Measurements from ENCODE around the gene LITAFD. TPM values are rescaled to one million over a fixed set of nuclear protein-coding genes. Genes with fewer than 3 reads are reported as not detected.

The LITAFD gene
- total and polyA plus RNA-seq, 4 experiments from 2014 or later = not detected

DNA sequence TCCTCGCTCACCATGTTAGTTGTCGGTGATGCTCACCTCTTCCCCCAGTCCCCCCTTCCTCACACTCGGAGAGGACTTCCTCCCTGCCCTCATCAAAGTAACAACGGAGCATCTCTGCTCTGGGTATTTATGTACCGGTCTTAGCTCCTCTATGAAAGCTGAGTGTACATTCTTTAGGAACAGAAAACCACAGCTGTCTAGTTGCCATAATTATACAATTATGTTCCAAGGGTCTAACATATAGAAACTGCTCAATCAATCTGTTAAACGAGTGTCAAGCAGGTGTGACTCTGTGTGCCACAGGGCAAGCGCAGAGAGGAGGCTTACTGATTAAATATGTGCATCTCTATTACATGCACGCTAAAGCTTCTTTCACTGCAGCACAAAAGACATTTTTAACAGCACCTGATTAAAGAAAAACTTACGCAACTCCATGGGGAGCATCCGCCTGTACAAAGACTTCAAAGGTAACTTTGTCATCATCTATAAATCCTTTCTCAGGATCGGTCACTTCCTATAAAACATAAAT is 37.8 kb downstream of the LITAFD start:
- no peaks in the 10 kb centered on the region for H3K9me3 ChIP-seq (ENCODE audit: control insufficient read depth in 1 of 2, low read length in 2 of 2)
- intact Hi-C loops (cut with micrococcal nuclease) = loop anchor here (5.0 kb wide), 1 partner anchor 42 kb away; the partner anchor contains the start of gene USP7
- Mint-ChIP-seq H3K4me1 (peaks cover 32 to 66% (median 50%) of the 10 kb centered on the region in 4 donors), H3K27ac (peak overlapping the region; percentile 60 to 91 (median 87)), H3K27me3 (no peaks in the 10 kb centered on the region), H3K9me3 (no peaks in the 10 kb centered on the region), H3K4me3 (peak overlapping the region in 6 of 8 donors; percentile 14 to 81 (median 66)), H3K36me3 (peaks cover 52 to 94% of the 10 kb centered on the region in 2 donors)
- peak overlapping the region; percentile 4 for H3K27ac ChIP-seq (ENCODE audit: low read depth, low read length)
- ChIA-PET CTCF (ENCODE audit: partially characterized antibody) (interaction anchor here (0.7 to 2.9 kb wide), 2 partner anchors 47 to 89 kb away, joined by 3 to 8 read pairs; no protein-coding TSS in a partner anchor), POLR2A (ENCODE audit: partially characterized antibody) (interaction anchor here (0.7 to 2.3 kb wide), 4 partner anchors 40 to 190 kb away, joined by 3 to 5 read pairs (median 3); partner anchors contain the start of gene CARHSP1)
- peaks cover 83% of the 10 kb centered on the region for H3K36me3 ChIP-seq (ENCODE audit: insufficient read depth, low read length)
- peaks cover 48% of the 10 kb centered on the region for H3K4me1 ChIP-seq (ENCODE audit: insufficient read depth, low read length)
- peak in 3 of 5 donors; percentile 12 to 38 (median 31) for DNase-seq
- no peaks in the 10 kb centered on the region for H3K27me3 ChIP-seq (ENCODE audit: insufficient read depth, low read length)
- H3K4me3 ChIP-seq (ENCODE audit: low read length in 2 of 2) = no peak overlapping the region

- Mint-ChIP-seq H3K4me3 (peak overlapping the region in 1 of 8 donors; percentile 12), H3K27me3 (no peaks in the 10 kb centered on the region), H3K4me1 (peaks cover 30 to 67% (median 54%) of the 10 kb centered on the region in 4 donors), H3K36me3 (peaks cover 47 to 95% of the 10 kb centered on the region in 2 donors), H3K9me3 (no peaks in the 10 kb centered on the region), H3K27ac (peak overlapping the region; percentile 6 to 91 (median 68))
- intact Hi-C loops (cut with micrococcal nuclease) = loop anchor here (5.0 kb wide), 1 partner anchor 42 kb away; the partner anchor contains the start of gene USP7
- Histone ChIP-seq H3K9me3 (ENCODE audit: control insufficient read depth in 1 of 2, low read length in 2 of 2) (no peaks in the 10 kb centered on the region), H3K36me3 (ENCODE audit: insufficient read depth, low read length) (peaks cover 76% of the 10 kb centered on the region), H3K27ac (ENCODE audit: low read depth, low read length) (no peak overlapping the region), H3K4me3 (ENCODE audit: low read length in 2 of 2) (no peak overlapping the region), H3K27me3 (ENCODE audit: insufficient read depth, low read length) (no peaks in the 10 kb centered on the region), H3K4me1 (ENCODE audit: insufficient read depth, low read length) (peaks cover 56% of the 10 kb centered on the region)
- ChIA-PET CTCF (ENCODE audit: partially characterized antibody) (interaction anchor here (1.6 to 2.9 kb wide), 2 partner anchors 13 to 88 kb away, joined by 3 to 8 read pairs; no protein-coding TSS in a partner anchor), POLR2A (ENCODE audit: partially characterized antibody) (interaction anchor here (1.4 to 2.3 kb wide), 2 partner anchors 40 to 52 kb away, joined by 3 to 5 read pairs; partner anchors contain the start of gene CARHSP1)
- no peak for DNase-seq
These were observed 38.6 kb downstream of the LITAFD start for GRCh38 chr16:8920645-8921346.

- peaks cover 71% of the 10 kb centered on the region for H3K36me3 ChIP-seq (ENCODE audit: insufficient read depth, low read length)
- DNase-seq = no peak
- Mint-ChIP-seq H3K36me3 (peaks cover 43 to 90% of the 10 kb centered on the region in 2 donors), H3K4me1 (peaks cover 30 to 65% (median 52%) of the 10 kb centered on the region in 4 donors), H3K27ac (peak overlapping the region; percentile 8 to 84 (median 68)), H3K9me3 (no peaks in the 10 kb centered on the region), H3K27me3 (no peaks in the 10 kb centered on the region), H3K4me3 (peak overlapping the region in 1 of 8 donors; percentile 3)
- H3K9me3 ChIP-seq (ENCODE audit: control insufficient read depth in 1 of 2, low read length in 2 of 2) = no peaks in the 10 kb centered on the region
- no peaks in the 10 kb centered on the region for H3K27me3 ChIP-seq (ENCODE audit: insufficient read depth, low read length)
- H3K4me3 ChIP-seq (ENCODE audit: low read length in 2 of 2) = no peak overlapping the region
- H3K27ac ChIP-seq (ENCODE audit: low read depth, low read length) = no peak overlapping the region
- intact Hi-C loops (cut with micrococcal nuclease) = loop anchor here (5.0 kb wide), 1 partner anchor 41 kb away; the partner anchor contains the start of gene USP7
- CTCF ChIA-PET (ENCODE audit: partially characterized antibody) = interaction anchor here (0.6 to 2.9 kb wide), 4 partner anchors 13 to 1430 kb away, joined by 3 to 8 read pairs (median 3); no protein-coding TSS in a partner anchor
- peaks cover 56% of the 10 kb centered on the region for H3K4me1 ChIP-seq (ENCODE audit: insufficient read depth, low read length)
- POLR2A ChIA-PET (ENCODE audit: partially characterized antibody) = interaction anchor here (2.3 kb wide), 1 partner anchor 53 kb away, joined by 5 read pairs; the partner anchor contains the start of gene CARHSP1
These were observed 39.3 kb downstream of the LITAFD start for GRCh38 chr16:8921347-8921984.

GRCh38 chr16:8923199-8923598 is 41.0 kb downstream of the LITAFD start:
- H3K36me3 Mint-ChIP-seq = peaks cover 37 to 87% of the 10 kb centered on the region in 2 donors
- peaks cover 39 to 74% (median 59%) of the 10 kb centered on the region in 4 donors for H3K4me1 Mint-ChIP-seq
- CTCF ChIA-PET (ENCODE audit: partially characterized antibody) = interaction anchor here (1.1 to 1.2 kb wide), 2 partner anchors 13 to 86 kb away, joined by 4 to 6 read pairs; no protein-coding TSS in a partner anchor
- H3K4me3 ChIP-seq (ENCODE audit: low read length in 2 of 2) = no peak overlapping the region
- no peak overlapping the region for H3K27ac ChIP-seq (ENCODE audit: low read depth, low read length)
- H3K27me3 Mint-ChIP-seq = no peaks in the 10 kb centered on the region
- intact Hi-C loops (cut with micrococcal nuclease) = loop anchor here (5.0 kb wide), 1 partner anchor 39 kb away; the partner anchor contains the start of gene USP7
- H3K27ac Mint-ChIP-seq = peak overlapping the region in 2 of 7 donors; percentile 55 to 66
- H3K36me3 ChIP-seq (ENCODE audit: insufficient read depth, low read length) = peaks cover 65% of the 10 kb centered on the region
- H3K27me3 ChIP-seq (ENCODE audit: insufficient read depth, low read length) = no peaks in the 10 kb centered on the region
- POLR2A ChIA-PET (ENCODE audit: partially characterized antibody) = interaction anchor here (1.0 to 1.3 kb wide), 2 partner anchors 12 to 24 kb away, joined by 3 read pairs; no protein-coding TSS in a partner anchor
- no peak overlapping the region for H3K4me3 Mint-ChIP-seq
- H3K4me1 ChIP-seq (ENCODE audit: insufficient read depth, low read length) = peaks cover 56% of the 10 kb centered on the region
- H3K9me3 ChIP-seq (ENCODE audit: control insufficient read depth in 1 of 2, low read length in 2 of 2) = no peaks in the 10 kb centered on the region
- H3K9me3 Mint-ChIP-seq = no peaks in the 10 kb centered on the region
- no peak for DNase-seq

- POLR2A ChIA-PET (ENCODE audit: partially characterized antibody) = no interaction called here
- peaks cover 65% of the 10 kb centered on the region for H3K36me3 ChIP-seq (ENCODE audit: insufficient read depth, low read length)
- H3K4me1 Mint-ChIP-seq = peaks cover 38 to 77% (median 61%) of the 10 kb centered on the region in 4 donors
These were observed 42.1 kb downstream of the LITAFD start for GRCh38 chr16:8924214-8924613.

GRCh38 chr16:8925455-8925854 is 43.3 kb downstream of the LITAFD start:
- intact Hi-C loops (cut with micrococcal nuclease) = no loop called here
- H3K4me1 ChIP-seq (ENCODE audit: insufficient read depth, low read length) = peaks cover 52% of the 10 kb centered on the region
- Mint-ChIP-seq H3K9me3 (no peaks in the 10 kb centered on the region), H3K27ac (peak overlapping the region in 1 of 7 donors; percentile 46), H3K27me3 (no peaks in the 10 kb centered on the region), H3K4me1 (peaks cover 34 to 75% (median 56%) of the 10 kb centered on the region in 4 donors), H3K36me3 (peaks cover 38 to 87% of the 10 kb centered on the region in 2 donors), H3K4me3 (no peak overlapping the region)
- H3K27me3 ChIP-seq (ENCODE audit: insufficient read depth, low read length) = no peaks in the 10 kb centered on the region
- peaks cover 64% of the 10 kb centered on the region for H3K36me3 ChIP-seq (ENCODE audit: insufficient read depth, low read length)
- no peak overlapping the region for H3K4me3 ChIP-seq (ENCODE audit: low read length in 2 of 2)
- ChIA-PET CTCF (ENCODE audit: partially characterized antibody) (interaction anchor here (1.4 to 2.0 kb wide), 2 partner anchors 11 to 83 kb away, joined by 6 to 7 read pairs; no protein-coding TSS in a partner anchor), POLR2A (ENCODE audit: partially characterized antibody) (no interaction called here)
- H3K27ac ChIP-seq (ENCODE audit: low read depth, low read length) = no peak overlapping the region
- H3K9me3 ChIP-seq (ENCODE audit: control insufficient read depth in 1 of 2, low read length in 2 of 2) = no peaks in the 10 kb centered on the region
- no peak for DNase-seq

More at GRCh38 chr16:8924214-8924613, 42.1 kb downstream of the LITAFD start:
- no peaks in the 10 kb centered on the region for H3K9me3 Mint-ChIP-seq
- Histone ChIP-seq H3K9me3 (ENCODE audit: control insufficient read depth in 1 of 2, low read length in 2 of 2) (no peaks in the 10 kb centered on the region), H3K4me1 (ENCODE audit: insufficient read depth, low read length) (peaks cover 60% of the 10 kb centered on the region), H3K27me3 (ENCODE audit: insufficient read depth, low read length) (no peaks in the 10 kb centered on the region), H3K27ac (ENCODE audit: low read depth, low read length) (no peak overlapping the region), H3K4me3 (ENCODE audit: low read length in 2 of 2) (no peak overlapping the region)
- peaks cover 39 to 89% of the 10 kb centered on the region in 2 donors for H3K36me3 Mint-ChIP-seq
- H3K27me3 Mint-ChIP-seq = no peaks in the 10 kb centered on the region
- no peak for DNase-seq
- peak overlapping the region in 6 of 7 donors; percentile 7 to 66 (median 58) for H3K27ac Mint-ChIP-seq
- peak overlapping the region in 1 of 8 donors; percentile 10 for H3K4me3 Mint-ChIP-seq
- intact Hi-C loops (cut with micrococcal nuclease) = loop anchor here (5.0 kb wide), 1 partner anchor 38 kb away; the partner anchor contains the start of gene USP7
- CTCF ChIA-PET (ENCODE audit: partially characterized antibody) = interaction anchor here (0.9 to 1.4 kb wide), 3 partner anchors 12 to 84 kb away, joined by 3 to 6 read pairs (median 4); no protein-coding TSS in a partner anchor
